Measurements from ENCODE around the gene CLSTN2.

CLSTN2 gene

GRCh38 chr3:140250945-140251344 is 316.0 kb downstream of the CLSTN2 start:
- H3K27ac ChIP-seq (ENCODE audit: low read depth, low read length, severe bottlenecking), result no peak overlapping the region
- H3K4me1 ChIP-seq (ENCODE audit: control insufficient read depth, insufficient read depth, low read length, poor library complexity, severe bottlenecking), result peaks cover 3% of the 10 kb centered on the region
- no peak overlapping the region for H3K4me3 ChIP-seq (ENCODE audit: extremely low read depth, insufficient read depth, low read length, poor library complexity, severe bottlenecking)
- no peaks in the 10 kb centered on the region for H3K36me3 ChIP-seq (ENCODE audit: control insufficient read depth, insufficient read depth, low read length)
- no peaks in the 10 kb centered on the region for H3K9me3 ChIP-seq (ENCODE audit: control insufficient read depth, low read length)
- WGBS, 2 experiments (ENCODE audit: insufficient coverage in 2 of 2), result 67 to 90% methylated on average over 1 to 2 of the region's 4 CpGs

- Histone ChIP-seq H3K4me1 (ENCODE audit: control insufficient read depth, insufficient read depth, low read length, poor library complexity, severe bottlenecking) (no peaks in the 10 kb centered on the region), H3K4me3 (ENCODE audit: extremely low read depth, insufficient read depth, low read length, poor library complexity, severe bottlenecking) (no peak overlapping the region), H3K9me3 (ENCODE audit: control insufficient read depth, low read length) (no peaks in the 10 kb centered on the region), H3K27ac (ENCODE audit: low read depth, low read length, severe bottlenecking) (no peak overlapping the region), H3K36me3 (ENCODE audit: control insufficient read depth, insufficient read depth, low read length) (no peaks in the 10 kb centered on the region)
- 8 to 27% methylated on average over 2 of the region's 2 CpGs for WGBS, 2 experiments (ENCODE audit: insufficient coverage in 2 of 2)
Measured at GRCh38 chr3:140251678-140252077, 316.7 kb downstream of the CLSTN2 start.

GRCh38 chr3:140252812-140253656 is 318.0 kb downstream of the CLSTN2 start:
- Histone ChIP-seq H3K27ac (ENCODE audit: low read depth, low read length, severe bottlenecking) (no peak overlapping the region), H3K4me1 (ENCODE audit: control insufficient read depth, insufficient read depth, low read length, poor library complexity, severe bottlenecking) (no peaks in the 10 kb centered on the region), H3K9me3 (ENCODE audit: control insufficient read depth, low read length) (no peaks in the 10 kb centered on the region), H3K36me3 (ENCODE audit: control insufficient read depth, insufficient read depth, low read length) (no peaks in the 10 kb centered on the region), H3K4me3 (ENCODE audit: extremely low read depth, insufficient read depth, low read length, poor library complexity, severe bottlenecking) (no peak overlapping the region)
- WGBS, 2 experiments (ENCODE audit: insufficient coverage in 2 of 2), result 97 to 100% methylated on average over 4 of the region's 9 CpGs

GRCh38 chr3:140258222-140258724 is 323.3 kb downstream of the CLSTN2 start:
- Histone ChIP-seq H3K9me3 (ENCODE audit: control insufficient read depth, low read length) (no peaks in the 10 kb centered on the region), H3K4me3 (ENCODE audit: extremely low read depth, insufficient read depth, low read length, poor library complexity, severe bottlenecking) (no peak overlapping the region), H3K27ac (ENCODE audit: low read depth, low read length, severe bottlenecking) (no peak overlapping the region), H3K36me3 (ENCODE audit: control insufficient read depth, insufficient read depth, low read length) (no peaks in the 10 kb centered on the region), H3K4me1 (ENCODE audit: control insufficient read depth, insufficient read depth, low read length, poor library complexity, severe bottlenecking) (no peaks in the 10 kb centered on the region)
- 92 to 100% methylated on average over 1 to 3 of the region's 4 CpGs for WGBS, 2 experiments (ENCODE audit: insufficient coverage in 2 of 2)

- 54 to 60% methylated on average over 4 to 5 of the region's 5 CpGs for WGBS, 2 experiments (ENCODE audit: insufficient coverage in 2 of 2)
- Histone ChIP-seq H3K9me3 (ENCODE audit: control insufficient read depth, low read length) (no peaks in the 10 kb centered on the region), H3K27ac (ENCODE audit: low read depth, low read length, severe bottlenecking) (no peak overlapping the region), H3K36me3 (ENCODE audit: control insufficient read depth, insufficient read depth, low read length) (no peaks in the 10 kb centered on the region), H3K4me1 (ENCODE audit: control insufficient read depth, insufficient read depth, low read length, poor library complexity, severe bottlenecking) (no peaks in the 10 kb centered on the region), H3K4me3 (ENCODE audit: extremely low read depth, insufficient read depth, low read length, poor library complexity, severe bottlenecking) (no peak overlapping the region)
Measured at GRCh38 chr3:140265302-140265701, 330.3 kb downstream of the CLSTN2 start.

- Histone ChIP-seq H3K4me1 (ENCODE audit: control insufficient read depth, insufficient read depth, low read length, poor library complexity, severe bottlenecking) (no peaks in the 10 kb centered on the region), H3K27ac (ENCODE audit: low read depth, low read length, severe bottlenecking) (no peak overlapping the region), H3K4me3 (ENCODE audit: extremely low read depth, insufficient read depth, low read length, poor library complexity, severe bottlenecking) (no peak overlapping the region), H3K9me3 (ENCODE audit: control insufficient read depth, low read length) (no peaks in the 10 kb centered on the region), H3K36me3 (ENCODE audit: control insufficient read depth, insufficient read depth, low read length) (no peaks in the 10 kb centered on the region)
- WGBS, 2 experiments (ENCODE audit: insufficient coverage in 2 of 2), result no CpG with 5 or more reads among the region's 3 CpGs
Measured at GRCh38 chr3:140268103-140268502, 333.1 kb downstream of the CLSTN2 start.

GRCh38 chr3:140268610-140269009 is 333.6 kb downstream of the CLSTN2 start:
- no peaks in the 10 kb centered on the region for H3K36me3 ChIP-seq (ENCODE audit: control insufficient read depth, insufficient read depth, low read length)
- 100% methylated on average over 1 of the region's 2 CpGs; no CpG with 5 or more reads in 1 of the 2 experiments for WGBS, 2 experiments (ENCODE audit: insufficient coverage in 2 of 2)
- H3K27ac ChIP-seq (ENCODE audit: low read depth, low read length, severe bottlenecking), result no peak overlapping the region
- no peaks in the 10 kb centered on the region for H3K9me3 ChIP-seq (ENCODE audit: control insufficient read depth, low read length)
- H3K4me3 ChIP-seq (ENCODE audit: extremely low read depth, insufficient read depth, low read length, poor library complexity, severe bottlenecking), result no peak overlapping the region
- H3K4me1 ChIP-seq (ENCODE audit: control insufficient read depth, insufficient read depth, low read length, poor library complexity, severe bottlenecking), result no peaks in the 10 kb centered on the region

- Histone ChIP-seq H3K36me3 (ENCODE audit: control insufficient read depth, insufficient read depth, low read length) (no peaks in the 10 kb centered on the region), H3K9me3 (ENCODE audit: control insufficient read depth, low read length) (no peaks in the 10 kb centered on the region), H3K27ac (ENCODE audit: low read depth, low read length, severe bottlenecking) (no peak overlapping the region), H3K4me1 (ENCODE audit: control insufficient read depth, insufficient read depth, low read length, poor library complexity, severe bottlenecking) (no peaks in the 10 kb centered on the region), H3K4me3 (ENCODE audit: extremely low read depth, insufficient read depth, low read length, poor library complexity, severe bottlenecking) (no peak overlapping the region)
- WGBS, 2 experiments (ENCODE audit: insufficient coverage in 2 of 2), result 85 to 100% methylated on average over 2 of the region's 3 CpGs
Measured at GRCh38 chr3:140270329-140270728, 335.3 kb downstream of the CLSTN2 start.

- Histone ChIP-seq H3K4me3 (ENCODE audit: extremely low read depth, insufficient read depth, low read length, poor library complexity, severe bottlenecking) (no peak overlapping the region), H3K4me1 (ENCODE audit: control insufficient read depth, insufficient read depth, low read length, poor library complexity, severe bottlenecking) (no peaks in the 10 kb centered on the region), H3K36me3 (ENCODE audit: control insufficient read depth, insufficient read depth, low read length) (no peaks in the 10 kb centered on the region), H3K9me3 (ENCODE audit: control insufficient read depth, low read length) (no peaks in the 10 kb centered on the region), H3K27ac (ENCODE audit: low read depth, low read length, severe bottlenecking) (no peak overlapping the region)
- 75 to 100% methylated on average over 2 to 3 of the region's 5 CpGs for WGBS, 2 experiments (ENCODE audit: insufficient coverage in 2 of 2)
Measured at GRCh38 chr3:140273542-140274195, 338.7 kb downstream of the CLSTN2 start.

GRCh38 chr3:140274429-140274828 is 339.4 kb downstream of the CLSTN2 start:
- no peaks in the 10 kb centered on the region for H3K9me3 ChIP-seq (ENCODE audit: control insufficient read depth, low read length)
- no peaks in the 10 kb centered on the region for H3K4me1 ChIP-seq (ENCODE audit: control insufficient read depth, insufficient read depth, low read length, poor library complexity, severe bottlenecking)
- no peak overlapping the region for H3K4me3 ChIP-seq (ENCODE audit: extremely low read depth, insufficient read depth, low read length, poor library complexity, severe bottlenecking)
- no peaks in the 10 kb centered on the region for H3K36me3 ChIP-seq (ENCODE audit: control insufficient read depth, insufficient read depth, low read length)
- no peak overlapping the region for H3K27ac ChIP-seq (ENCODE audit: low read depth, low read length, severe bottlenecking)
- 80 to 93% methylated on average over 3 to 4 of the region's 5 CpGs for WGBS, 2 experiments (ENCODE audit: insufficient coverage in 2 of 2)

- H3K4me1 ChIP-seq (ENCODE audit: control insufficient read depth, insufficient read depth, low read length, poor library complexity, severe bottlenecking), result no peaks in the 10 kb centered on the region
- WGBS, 2 experiments (ENCODE audit: insufficient coverage in 2 of 2), result 57 to 61% methylated on average over 2 to 3 of the region's 3 CpGs
- no peak overlapping the region for H3K4me3 ChIP-seq (ENCODE audit: extremely low read depth, insufficient read depth, low read length, poor library complexity, severe bottlenecking)
- H3K27ac ChIP-seq (ENCODE audit: low read depth, low read length, severe bottlenecking), result no peak overlapping the region
- no peaks in the 10 kb centered on the region for H3K9me3 ChIP-seq (ENCODE audit: control insufficient read depth, low read length)
- H3K36me3 ChIP-seq (ENCODE audit: control insufficient read depth, insufficient read depth, low read length), result no peaks in the 10 kb centered on the region
Measured at GRCh38 chr3:140276703-140277102, 341.7 kb downstream of the CLSTN2 start.
